WTC11 (cell line): Measurements from ENCODE around the gene ADGRF4. TPM values are rescaled to one million over a fixed set of nuclear protein-coding genes. Genes with fewer than 3 reads are reported as not detected.

ENCODE experiments used
- ATAC-seq: fragments of 200-7000 bp; cut with Tn5 transposase; 2 replicates; pipeline ENCODE4 v1.10.0; 2021; ENCODE audit warnings: mild to moderate bottlenecking, moderate library complexity
- CTCF ChIA-PET: fragments of 300-600 bp; sonication (Branson Sonifier 250); formaldehyde crosslinking; loops from one replicate; lab custom pipeline; 2021; ENCODE audit warnings: antibody characterized with exemption; lab: Charles Lee
- POLR2A ChIA-PET: fragments of 350-600 bp; sonication (Branson Sonifier 250); formaldehyde crosslinking; loops from one replicate; lab custom pipeline; 2021; ENCODE audit warnings: antibody characterized with exemption; lab: Charles Lee
- DNase-seq: peaks from one replicate; pipeline ENCODE4 v3.0.0; 2021; ENCODE audit warnings: low spot score
- H3K27ac Mint-ChIP-seq: 2 replicates; pipeline ENCODE4 v1.8.0; 2021; ENCODE audit warnings: mixed read lengths
- H3K27me3 Mint-ChIP-seq: 2 replicates; pipeline ENCODE4 v1.8.0; 2021; ENCODE audit warnings: low read depth, mild to moderate bottlenecking, moderate library complexity, mixed read lengths
- H3K36me3 Mint-ChIP-seq: 2 replicates; pipeline ENCODE4 v1.8.0; 2021; ENCODE audit warnings: mixed read lengths
- H3K4me1 Mint-ChIP-seq: 2 replicates; pipeline ENCODE4 v1.8.0; 2022; ENCODE audit warnings: mixed read lengths
- H3K4me3 Mint-ChIP-seq: 2 replicates; pipeline ENCODE4 v1.8.0; 2021; ENCODE audit warnings: mild to moderate bottlenecking, moderate library complexity, mixed read lengths
- H3K9me3 Mint-ChIP-seq: 2 replicates; pipeline ENCODE4 v1.8.0; 2021; ENCODE audit warnings: mixed read lengths
- ARID4B ChIP-seq: sonication (generic); formaldehyde crosslinking; IDR thresholded peaks from 2 replicates; pipeline ENCODE4 v1.8.0; 2023; ENCODE audit warnings: missing genetic modification reagents, mild to moderate bottlenecking, borderline replicate concordance
- CREB1 ChIP-seq: sonication (generic); formaldehyde crosslinking; IDR thresholded peaks from 2 replicates; pipeline ENCODE4 v1.8.0; 2023; ENCODE audit warnings: mild to moderate bottlenecking, missing genetic modification reagents
- CREM ChIP-seq: sonication (generic); formaldehyde crosslinking; IDR thresholded peaks from 2 replicates; pipeline ENCODE4 v1.8.1; 2022; ENCODE audit warnings: mild to moderate bottlenecking, missing genetic modification reagents, moderate library complexity
- E2F4 ChIP-seq: sonication (generic); formaldehyde crosslinking; IDR thresholded peaks from 2 replicates; pipeline ENCODE4 v1.8.1; 2022; ENCODE audit warnings: low read depth, mild to moderate bottlenecking, moderate library complexity, missing genetic modification reagents, borderline replicate concordance
- EMX1 ChIP-seq: fragments of 250-450 bp; sonication (Bioruptor Pico); IDR thresholded peaks from 2 replicates; pipeline ENCODE4 v1.8.0; 2021; ENCODE audit warnings: mild to moderate bottlenecking
- ETV6 ChIP-seq: sonication (generic); formaldehyde crosslinking; IDR thresholded peaks from 2 replicates; pipeline ENCODE4 v1.8.1; 2022; ENCODE audit warnings: mild to moderate bottlenecking, missing genetic modification reagents
- FOXJ3 ChIP-seq: sonication (generic); formaldehyde crosslinking; IDR thresholded peaks from 2 replicates; pipeline ENCODE4 v1.9.0; 2021; ENCODE audit warnings: missing genetic modification reagents, mild to moderate bottlenecking, borderline replicate concordance
- GRHL2 ChIP-seq: fragments of 250-450 bp; sonication (Bioruptor Pico); IDR thresholded peaks from 2 replicates; pipeline ENCODE4 v1.8.0; 2022; ENCODE audit warnings: mild to moderate bottlenecking, moderate library complexity; ENCODE audit not compliant: insufficient replicate concordance, severe bottlenecking
- MAX ChIP-seq: sonication (generic); formaldehyde crosslinking; IDR thresholded peaks from 2 replicates; pipeline ENCODE4 v1.8.0; 2022; ENCODE audit warnings: mild to moderate bottlenecking, missing genetic modification reagents
- NFATC4 ChIP-seq: fragments of 250-450 bp; sonication (Bioruptor Pico); IDR thresholded peaks from 2 replicates; pipeline ENCODE4 v1.9.0; 2021; ENCODE audit warnings: mild to moderate bottlenecking
- OVOL2 ChIP-seq: fragments of 250-450 bp; sonication (Bioruptor Pico); IDR thresholded peaks from 2 replicates; pipeline ENCODE4 v1.9.0; 2021; ENCODE audit warnings: mild to moderate bottlenecking, borderline replicate concordance
- PREB ChIP-seq: sonication (generic); formaldehyde crosslinking; IDR thresholded peaks from 2 replicates; pipeline ENCODE4 v1.8.1; 2022; ENCODE audit warnings: mild to moderate bottlenecking, missing genetic modification reagents, moderate library complexity, borderline replicate concordance
- RELA ChIP-seq: sonication (generic); formaldehyde crosslinking; IDR thresholded peaks from 2 replicates; pipeline ENCODE4 v1.8.1; 2022; ENCODE audit warnings: missing genetic modification reagents, mild to moderate bottlenecking, borderline replicate concordance
- RORB ChIP-seq: fragments of 250-450 bp; sonication (Bioruptor Pico); IDR thresholded peaks from 2 replicates; pipeline ENCODE4 v1.9.0; 2021; ENCODE audit warnings: mild to moderate bottlenecking
- STAT6 ChIP-seq: sonication (generic); formaldehyde crosslinking; conservative IDR thresholded peaks from 2 replicates; pipeline ENCODE4 v1.8.1; 2023; ENCODE audit warnings: mild to moderate bottlenecking, low read depth, missing genetic modification reagents, moderate library complexity
- ZNF232 ChIP-seq: sonication (generic); formaldehyde crosslinking; IDR thresholded peaks from 2 replicates; pipeline ENCODE4 v1.8.0; 2022; ENCODE audit warnings: mild to moderate bottlenecking, missing genetic modification reagents
- ZNF532 ChIP-seq: fragments of 250-450 bp; sonication (Bioruptor Pico); IDR thresholded peaks from 2 replicates; pipeline ENCODE4 v1.9.0; 2021; ENCODE audit warnings: mild to moderate bottlenecking, borderline replicate concordance
- total RNA-seq: library from RNA; stranded (reverse); gene quantifications from 3 replicates; pipeline ENCODE4 v1.2.3, GENCODE V29; 2021

Gene ADGRF4
- total RNA-seq, 1 experiment from 2014 or later: not detected

- no peak for TF ChIP-seq OVOL2 (CRISPR knock-in tag)
These were observed 10.9 kb upstream of the ADGRF4 start (continued) for GRCh38 chr6:47687432-47687831.

- no peaks in the 10 kb centered on the region for H3K9me3 Mint-ChIP-seq
- POLR2A ChIA-PET: interaction anchor here (0.6 kb wide), 1 partner anchor 24 kb away, joined by 4 read pairs; no protein-coding TSS in a partner anchor
- no peaks in the 10 kb centered on the region for H3K36me3 Mint-ChIP-seq
- CTCF ChIA-PET: interaction anchor here (1.0 to 1.1 kb wide), 3 partner anchors 9 to 59 kb away, joined by 3 to 6 read pairs (median 4); partner anchors contain the start of gene ADGRF4
- DNase-seq (no peak), ATAC-seq (peak; percentile 77)
- H3K4me3 Mint-ChIP-seq: no peak overlapping the region
- no peaks in the 10 kb centered on the region for H3K4me1 Mint-ChIP-seq
- H3K27me3 Mint-ChIP-seq: no peaks in the 10 kb centered on the region; the same call in 1 of the 2 replicates
- no peak for TF ChIP-seq CREM
- no peak for TF ChIP-seq STAT6
- no peak for TF ChIP-seq ZNF232
- TF ChIP-seq RORB: no peak
- TF ChIP-seq CREB1 (CRISPR knock-in tag): no peak
- TF ChIP-seq E2F4 (CRISPR knock-in tag): no peak
- no peak for TF ChIP-seq EMX1 (CRISPR knock-in tag)
- no peak for TF ChIP-seq ETV6 (CRISPR knock-in tag)
- TF ChIP-seq GRHL2 (CRISPR knock-in tag): no peak
- TF ChIP-seq, all 79 proteins: peak for 0
- no peak overlapping the region for H3K27ac Mint-ChIP-seq
These were observed 8.2 kb upstream of the ADGRF4 start for GRCh38 chr6:47690214-47690613.

- Mint-ChIP-seq H3K9me3 (no peaks in the 10 kb centered on the region), H3K4me3 (no peak overlapping the region), H3K4me1 (no peaks in the 10 kb centered on the region), H3K27ac (no peak overlapping the region), H3K36me3 (no peaks in the 10 kb centered on the region), H3K27me3 (no peaks in the 10 kb centered on the region; the same call in 1 of the 2 replicates)
- CTCF ChIA-PET: interaction anchor here (1.0 to 1.1 kb wide), 4 partner anchors 8 to 59 kb away, joined by 3 to 6 read pairs (median 5); partner anchors contain the start of gene ADGRF4
- DNase-seq (no peak), ATAC-seq (no peak)
- POLR2A ChIA-PET: interaction anchor here (0.6 kb wide), 1 partner anchor 25 kb away, joined by 4 read pairs; no protein-coding TSS in a partner anchor
- no peak for TF ChIP-seq ZNF232
- no peak for TF ChIP-seq FOXJ3
- no peak for TF ChIP-seq ZNF532 (CRISPR knock-in tag)
- TF ChIP-seq PREB (CRISPR knock-in tag): no peak
- TF ChIP-seq RELA (CRISPR knock-in tag): no peak
- no peak for TF ChIP-seq NFATC4 (CRISPR knock-in tag)
- no peak for TF ChIP-seq MAX
- no peak for TF ChIP-seq ARID4B (CRISPR knock-in tag)
These were observed 7.6 kb upstream of the ADGRF4 start for GRCh38 chr6:47690791-47691190.
